Measurements from ENCODE around the gene PRR5L.

The PRR5L gene

DNA sequence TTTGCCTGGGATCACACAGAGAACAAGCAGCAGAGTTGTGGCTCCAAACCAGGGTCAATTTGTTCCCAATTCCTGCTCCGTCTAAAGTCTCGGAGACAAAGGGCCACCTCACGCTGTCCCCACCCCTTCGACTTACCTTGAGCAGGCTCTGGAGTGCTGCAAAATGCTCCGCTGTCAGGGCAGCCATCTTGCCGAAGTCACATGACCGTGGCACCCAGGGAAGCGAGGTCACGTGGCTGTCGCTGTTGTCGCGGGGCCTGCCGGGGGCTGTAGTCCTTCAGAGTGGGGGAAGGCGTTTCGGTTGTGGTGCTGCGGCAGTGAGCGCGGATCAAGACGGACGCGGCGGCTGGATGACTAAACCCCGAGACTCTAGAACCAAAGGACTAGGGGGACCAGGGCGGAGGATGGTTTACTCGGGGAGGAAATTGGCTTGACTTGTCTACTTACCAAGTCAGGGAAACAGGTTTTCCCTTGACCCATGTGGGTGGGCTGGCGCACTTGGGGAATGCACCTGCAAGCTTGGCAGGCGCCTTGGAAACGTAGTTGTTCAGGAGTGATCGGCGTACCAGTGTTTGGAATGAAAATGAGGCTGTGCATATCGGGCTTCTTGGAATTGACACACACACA lies 6.7 kb upstream of the PRR5L start, which contains the start of gene COMMD9:
Gene COMMD9 (minus strand): TSS at position 199 of the 627 bp plus-strand sequence. CDS start 12 bp downstream, at position 187.
- Histone ChIP-seq H3K4me3 (ENCODE audit: low read length) (peak within 1 kb of the TSS; percentile 99), H3K79me2 (ENCODE audit: low read length) (peaks cover 19% of the 10 kb centered on the region), H3K27me3 (replicated peaks; ENCODE audit: insufficient read depth, low read length) (0 out of 2 replicates have a peak, but pooled peaks cover 8% of the 10 kb centered on the region), H3K36me3 (replicated peaks; ENCODE audit: insufficient read depth, low read length) (no peaks in the 10 kb centered on the region), H3K9me2 (replicated peaks; ENCODE audit: insufficient read depth, low read length) (no peaks in the 10 kb centered on the region), H3K4me2 (ENCODE audit: low read depth, low read length) (peak within 1 kb of the TSS; percentile 88), H3K4me1 (ENCODE audit: low read length) (no peaks in the 10 kb centered on the region), H4K20me1 (ENCODE audit: insufficient read depth, low read length) (no peaks in the 10 kb centered on the region; the same call in 1 of the 2 replicates), H3F3A (ENCODE audit: insufficient read depth, low read length) (no peaks in the 10 kb centered on the region), H3K9me3 (replicated peaks; ENCODE audit: insufficient read depth, low read length) (no peaks in the 10 kb centered on the region), H3K9ac (ENCODE audit: low read length) (peak within 1 kb of the TSS; percentile 74), H3K27ac (ENCODE audit: low read length) (no peak within 1 kb of the TSS), H2AFZ (ENCODE audit: low read length) (peak within 1 kb of the TSS; percentile 100)
- peak; percentile 97 for DNase-seq
- TF ChIP-seq, protein P1, sequence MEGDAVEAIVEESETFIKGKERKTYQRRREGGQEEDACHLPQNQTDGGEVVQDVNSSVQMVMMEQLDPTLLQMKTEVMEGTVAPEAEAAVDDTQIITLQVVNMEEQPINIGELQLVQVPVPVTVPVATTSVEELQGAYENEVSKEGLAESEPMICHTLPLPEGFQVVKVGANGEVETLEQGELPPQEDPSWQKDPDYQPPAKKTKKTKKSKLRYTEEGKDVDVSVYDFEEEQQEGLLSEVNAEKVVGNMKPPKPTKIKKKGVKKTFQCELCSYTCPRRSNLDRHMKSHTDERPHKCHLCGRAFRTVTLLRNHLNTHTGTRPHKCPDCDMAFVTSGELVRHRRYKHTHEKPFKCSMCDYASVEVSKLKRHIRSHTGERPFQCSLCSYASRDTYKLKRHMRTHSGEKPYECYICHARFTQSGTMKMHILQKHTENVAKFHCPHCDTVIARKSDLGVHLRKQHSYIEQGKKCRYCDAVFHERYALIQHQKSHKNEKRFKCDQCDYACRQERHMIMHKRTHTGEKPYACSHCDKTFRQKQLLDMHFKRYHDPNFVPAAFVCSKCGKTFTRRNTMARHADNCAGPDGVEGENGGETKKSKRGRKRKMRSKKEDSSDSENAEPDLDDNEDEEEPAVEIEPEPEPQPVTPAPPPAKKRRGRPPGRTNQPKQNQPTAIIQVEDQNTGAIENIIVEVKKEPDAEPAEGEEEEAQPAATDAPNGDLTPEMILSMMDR (IDR thresholded peaks at IDR 0.05; ENCODE audit: low read length): no peak
- TF ChIP-seq EZH2 (optimal IDR thresholded peaks at IDR 0.05; ENCODE audit: low read depth, low read length): no peak
- no peak for TF ChIP-seq EZH2phosphoT487 (IDR thresholded peaks at IDR 0.05; ENCODE audit: low read length)

DNA sequence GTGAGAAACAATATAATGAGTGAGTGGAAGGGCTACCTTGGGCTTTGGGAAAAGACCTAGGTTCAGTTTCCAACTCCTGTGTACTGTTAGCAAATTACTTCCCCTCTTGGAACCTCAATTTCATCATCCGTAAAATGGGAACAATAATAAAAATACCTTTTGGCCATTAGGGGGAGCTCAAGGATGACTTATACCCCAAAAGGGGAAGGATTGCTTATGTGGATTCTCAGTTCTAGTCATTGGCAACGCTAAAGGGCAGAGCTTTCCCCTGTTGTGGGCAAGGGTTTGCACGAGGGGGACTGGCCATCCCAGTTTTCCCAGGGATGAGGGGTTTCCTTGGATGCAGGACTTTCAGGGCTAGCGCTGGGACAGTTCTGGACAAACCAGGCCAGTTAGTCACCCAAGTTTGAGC lies 3.8 kb upstream of the PRR5L start:
- TF ChIP-seq EZH2phosphoT487 (IDR thresholded peaks at IDR 0.05; ENCODE audit: low read length): no peak
- TF ChIP-seq, protein P1 (IDR thresholded peaks at IDR 0.05; ENCODE audit: low read length): peak; percentile 59
- H3K79me2 ChIP-seq (ENCODE audit: low read length): peaks cover 9% of the 10 kb centered on the region
- H3K4me3 ChIP-seq (ENCODE audit: low read length): no peak overlapping the region
- H4K20me1 ChIP-seq (ENCODE audit: insufficient read depth, low read length): no peaks in the 10 kb centered on the region
- H3K27ac ChIP-seq (ENCODE audit: low read length): no peak overlapping the region
- no peak overlapping the region for H3K4me2 ChIP-seq (ENCODE audit: low read depth, low read length)
- DNase-seq: peak; percentile 61
- H2AFZ ChIP-seq (ENCODE audit: low read length): no peak overlapping the region
- H3F3A ChIP-seq (ENCODE audit: insufficient read depth, low read length): no peaks in the 10 kb centered on the region
- H3K27me3 ChIP-seq (replicated peaks; ENCODE audit: insufficient read depth, low read length): 0 out of 2 replicates have a peak, but pooled peaks cover 8% of the 10 kb centered on the region
- no peaks in the 10 kb centered on the region for H3K36me3 ChIP-seq (replicated peaks; ENCODE audit: insufficient read depth, low read length)
- H3K4me1 ChIP-seq (ENCODE audit: low read length): no peaks in the 10 kb centered on the region
- H3K9ac ChIP-seq (ENCODE audit: low read length): no peak overlapping the region
- no peaks in the 10 kb centered on the region for H3K9me2 ChIP-seq (replicated peaks; ENCODE audit: insufficient read depth, low read length)
- H3K9me3 ChIP-seq (replicated peaks; ENCODE audit: insufficient read depth, low read length): no peaks in the 10 kb centered on the region

DNA sequence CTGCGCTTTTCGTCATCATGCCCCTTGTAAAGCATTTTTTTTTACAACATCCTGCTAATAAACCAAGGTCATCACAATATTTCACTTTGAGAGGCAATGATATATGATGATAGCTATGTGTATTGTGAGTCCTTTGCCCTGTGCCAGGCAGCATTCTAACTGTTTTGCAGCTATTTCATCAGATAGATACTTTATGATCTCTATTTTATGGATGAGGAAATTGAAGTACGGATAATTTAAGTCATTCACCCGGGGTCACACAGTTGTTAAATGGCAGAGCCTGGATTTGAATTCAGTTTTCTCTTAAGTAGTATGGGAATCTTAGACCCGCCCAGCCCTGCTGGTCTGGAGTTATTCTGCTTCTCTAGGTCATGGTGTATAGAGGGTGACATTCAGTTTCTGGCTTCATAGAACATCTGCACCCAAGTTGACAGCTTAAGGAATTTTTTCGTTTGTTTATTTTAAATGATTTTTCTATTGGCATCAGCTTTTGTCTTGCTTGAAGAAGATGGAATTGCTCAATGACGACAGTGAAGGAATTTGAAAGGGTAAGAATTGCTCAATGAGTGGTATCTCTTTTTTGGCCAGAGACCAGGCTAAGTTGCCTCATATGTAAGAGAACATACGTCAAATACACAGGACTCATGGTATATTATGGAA lies 926 bp downstream of the PRR5L start:
- Histone ChIP-seq H2AFZ (ENCODE audit: low read length) (no peak overlapping the region), H3K9ac (ENCODE audit: low read length) (no peak overlapping the region), H3K9me3 (replicated peaks; ENCODE audit: insufficient read depth, low read length) (no peaks in the 10 kb centered on the region), H3K79me2 (ENCODE audit: low read length) (no peaks in the 10 kb centered on the region), H3K27me3 (replicated peaks; ENCODE audit: insufficient read depth, low read length) (no peaks in the 10 kb centered on the region), H3K4me3 (ENCODE audit: low read length) (no peak overlapping the region), H3K4me2 (ENCODE audit: low read depth, low read length) (no peak overlapping the region), H3K9me2 (replicated peaks; ENCODE audit: insufficient read depth, low read length) (no peaks in the 10 kb centered on the region), H3K27ac (ENCODE audit: low read length) (no peak overlapping the region), H4K20me1 (ENCODE audit: insufficient read depth, low read length) (no peaks in the 10 kb centered on the region), H3K36me3 (replicated peaks; ENCODE audit: insufficient read depth, low read length) (no peaks in the 10 kb centered on the region), H3F3A (ENCODE audit: insufficient read depth, low read length) (no peaks in the 10 kb centered on the region), H3K4me1 (ENCODE audit: low read length) (no peaks in the 10 kb centered on the region)
- DNase-seq: no peak
- TF ChIP-seq EZH2phosphoT487 (IDR thresholded peaks at IDR 0.05; ENCODE audit: low read length): no peak
- TF ChIP-seq EZH2 (optimal IDR thresholded peaks at IDR 0.05; ENCODE audit: low read depth, low read length): no peak
- TF ChIP-seq, protein P1 (IDR thresholded peaks at IDR 0.05; ENCODE audit: low read length): no peak

Data from MM.1S (cell line).